BLaER1 (cell line): Measurements from ENCODE around the gene CAPZA3.
"Not testable (repeated sequence)": the region's sequence is repeated elsewhere in the genome, so short reads cannot be mapped to it uniquely, and the experiment has no call there.

Source experiments
- H3K27ac ChIP-seq: shearing (Covaris generic); formaldehyde crosslinking; 2 replicates; pipeline ENCODE4 v1.8.1; 2022
- H3K27me3 ChIP-seq: shearing (Covaris generic); formaldehyde crosslinking; 2 replicates; pipeline ENCODE4 v1.8.1; 2022
- H3K36me3 ChIP-seq: shearing (Covaris generic); formaldehyde crosslinking; 2 replicates; pipeline ENCODE4 v1.8.1; 2022
- H3K4me1 ChIP-seq: shearing (Covaris generic); formaldehyde crosslinking; 2 replicates; pipeline ENCODE4 v1.8.1; 2022
- H3K4me2 ChIP-seq: shearing (Covaris generic); formaldehyde crosslinking; 2 replicates; pipeline ENCODE4 v1.8.1; 2022
- H3K4me3 ChIP-seq: shearing (Covaris generic); formaldehyde crosslinking; 2 replicates; pipeline ENCODE4 v1.8.1; 2022
- H3K9ac ChIP-seq: shearing (Covaris generic); formaldehyde crosslinking; 2 replicates; pipeline ENCODE4 v1.8.1; 2022
- H3K9me3 ChIP-seq: shearing (Covaris generic); formaldehyde crosslinking; 2 replicates; pipeline ENCODE4 v1.8.1; 2022
- H4K20me1 ChIP-seq: shearing (Covaris generic); formaldehyde crosslinking; 2 replicates; pipeline ENCODE4 v1.8.1; 2022
- Cebpa-rat ChIP-seq: shearing (Covaris generic); IDR thresholded peaks from 2 replicates; pipeline ENCODE4 v1.8.1; 2022

Gene CAPZA3

DNA sequence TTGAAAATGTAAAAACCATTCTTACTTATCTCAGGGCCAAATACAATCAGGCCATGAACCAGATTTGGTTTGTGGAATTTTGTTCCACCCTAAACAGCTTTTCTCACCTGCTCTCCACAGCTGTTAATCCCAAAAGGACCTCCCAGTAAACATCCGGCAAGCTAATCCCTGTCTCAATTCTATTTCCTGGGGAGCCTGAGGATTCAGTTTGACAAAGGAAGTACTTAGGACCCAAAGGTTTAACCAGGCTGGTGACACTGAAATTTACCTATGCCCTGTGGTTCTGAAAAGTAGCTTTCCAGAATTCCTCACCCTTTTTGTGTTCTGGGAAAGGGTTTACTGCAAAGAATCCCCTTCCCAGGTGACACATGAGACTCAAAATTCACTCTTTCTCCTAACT lies 15.0 kb downstream of the CAPZA3 start:
- no peak overlapping the region for H3K4me3 ChIP-seq
- H3K36me3 ChIP-seq: no peaks in the 10 kb centered on the region
- no peaks in the 10 kb centered on the region for H4K20me1 ChIP-seq
- H3K27me3 ChIP-seq: no peaks in the 10 kb centered on the region
- H3K9ac ChIP-seq: no peak overlapping the region
- no peak overlapping the region for H3K4me2 ChIP-seq
- H3K9me3 ChIP-seq: no peaks in the 10 kb centered on the region
- H3K4me1 ChIP-seq: no peaks in the 10 kb centered on the region
- H3K27ac ChIP-seq: no peak overlapping the region
- TF ChIP-seq Cebpa-rat: no peak

- no peaks in the 10 kb centered on the region for H4K20me1 ChIP-seq
- H3K27me3 ChIP-seq: no peaks in the 10 kb centered on the region
- H3K4me2 ChIP-seq: no peak overlapping the region
- no peak overlapping the region for H3K27ac ChIP-seq
- no peaks in the 10 kb centered on the region for H3K4me1 ChIP-seq
- no peaks in the 10 kb centered on the region for H3K9me3 ChIP-seq
- TF ChIP-seq Cebpa-rat: no peak
- H3K36me3 ChIP-seq: no peaks in the 10 kb centered on the region
- H3K4me3 ChIP-seq: no peak overlapping the region
- no peak overlapping the region for H3K9ac ChIP-seq
These were observed 15.7 kb downstream of the CAPZA3 start for GRCh38 chr12:18753481-18754123.

- H3K27me3 ChIP-seq: no peaks in the 10 kb centered on the region
- no peak overlapping the region for H3K9ac ChIP-seq
- no peaks in the 10 kb centered on the region for H4K20me1 ChIP-seq
- H3K4me1 ChIP-seq: no peaks in the 10 kb centered on the region
- no peak overlapping the region for H3K27ac ChIP-seq
- H3K36me3 ChIP-seq: no peaks in the 10 kb centered on the region
- TF ChIP-seq Cebpa-rat: no peak
- no peaks in the 10 kb centered on the region for H3K9me3 ChIP-seq
- no peak overlapping the region for H3K4me2 ChIP-seq
- H3K4me3 ChIP-seq: no peak overlapping the region
These were observed 16.3 kb downstream of the CAPZA3 start for GRCh38 chr12:18754124-18754707.

DNA sequence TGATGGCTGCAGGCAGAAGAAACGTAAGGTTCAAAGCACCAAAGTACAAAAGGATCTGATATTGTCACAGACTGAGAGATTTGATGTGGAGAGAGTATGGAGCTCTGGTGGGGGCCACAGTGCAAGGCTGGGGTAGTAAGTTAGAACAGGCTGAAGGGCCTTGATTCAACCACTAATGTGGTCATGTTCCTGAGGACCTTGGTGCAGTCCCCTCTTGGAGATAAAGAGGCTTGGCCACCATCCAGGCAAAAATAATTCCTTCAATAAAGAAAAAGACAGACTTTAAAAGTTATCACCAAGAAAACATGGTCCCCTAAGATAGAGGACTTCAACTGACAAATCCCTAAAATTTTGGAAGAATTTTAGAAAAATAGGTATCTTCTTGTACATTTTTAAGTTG lies 17.4 kb downstream of the CAPZA3 start:
- Histone ChIP-seq H3K4me2 (no peak overlapping the region), H3K4me3 (no peak overlapping the region), H3K9ac (no peak overlapping the region), H3K4me1 (no peaks in the 10 kb centered on the region), H3K27ac (no peak overlapping the region), H3K27me3 (no peaks in the 10 kb centered on the region), H3K36me3 (no peaks in the 10 kb centered on the region), H3K9me3 (no peaks in the 10 kb centered on the region), H4K20me1 (no peaks in the 10 kb centered on the region)
- TF ChIP-seq Cebpa-rat: no peak

DNA sequence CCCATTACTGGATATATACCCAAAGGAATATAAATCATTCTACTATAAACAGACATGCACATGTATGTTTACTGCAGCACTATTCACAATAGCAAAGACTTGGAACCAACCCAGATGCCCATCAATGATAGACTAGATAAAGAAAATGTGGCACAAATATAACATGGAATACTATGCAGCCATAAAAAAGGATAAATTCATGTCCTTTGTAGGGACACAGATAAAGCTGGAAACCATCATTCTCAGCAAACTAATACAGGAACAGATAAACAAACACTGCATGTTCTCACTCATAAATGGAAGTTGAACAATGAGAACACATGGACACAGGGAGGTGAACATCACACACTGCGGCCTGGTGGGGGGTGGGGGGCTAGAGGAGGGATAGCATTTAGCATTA lies 28.6 kb downstream of the CAPZA3 start:
- H3K27me3 ChIP-seq, H3K4me3 ChIP-seq, H3K9me3 ChIP-seq, H3K4me1 ChIP-seq, H4K20me1 ChIP-seq, H3K4me2 ChIP-seq, H3K9ac ChIP-seq, H3K27ac ChIP-seq, H3K36me3 ChIP-seq: not testable (repeated sequence)

GRCh38 chr12:18782827-18783226 lies 44.9 kb downstream of the CAPZA3 start:
- no peaks in the 10 kb centered on the region for H3K27me3 ChIP-seq
- H3K9ac ChIP-seq: no peak overlapping the region
- no peaks in the 10 kb centered on the region for H3K4me1 ChIP-seq
- no peaks in the 10 kb centered on the region for H4K20me1 ChIP-seq
- no peak overlapping the region for H3K27ac ChIP-seq
- no peaks in the 10 kb centered on the region for H3K9me3 ChIP-seq
- no peak overlapping the region for H3K4me2 ChIP-seq
- no peaks in the 10 kb centered on the region for H3K36me3 ChIP-seq
- no peak for TF ChIP-seq Cebpa-rat
- no peak overlapping the region for H3K4me3 ChIP-seq

GRCh38 chr12:18785465-18785864 lies 47.5 kb downstream of the CAPZA3 start:
- not testable (repeated sequence) for H3K4me3 ChIP-seq, H3K9me3 ChIP-seq, H3K4me2 ChIP-seq, H3K9ac ChIP-seq, H3K27ac ChIP-seq, H3K27me3 ChIP-seq, H3K4me1 ChIP-seq, H4K20me1 ChIP-seq, H3K36me3 ChIP-seq
